HL-60 (cell line): Measurements from ENCODE around the gene SMG1.

Experiments used
- CTCF ChIP-seq: IDR thresholded peaks from one replicate; pipeline ENCODE4 v1.5.1; 2011; ENCODE audit warnings: low read length, control low read depth, inconsistent platforms; ENCODE audit not compliant: insufficient read depth
- GABPA ChIP-seq: IDR thresholded peaks from 2 replicates; pipeline ENCODE4 v1.6.1; 2012; ENCODE audit warnings: low read depth
- POLR2AphosphoS5 ChIP-seq: IDR thresholded peaks from 2 replicates; pipeline ENCODE4 v1.6.1; 2012; ENCODE audit warnings: low read depth
- REST ChIP-seq: IDR thresholded peaks from 2 replicates; pipeline ENCODE4 v1.6.1; 2012; ENCODE audit warnings: low read depth; ENCODE audit not compliant: insufficient replicate concordance

- TF ChIP-seq CTCF (no peak), POLR2AphosphoS5 (no peak), GABPA (no peak), REST (no peak)
Observed at GRCh38 chr16:18846416-18846815, 79.8 kb downstream of the SMG1 start.
